8988T (cell line): ENCODE results near the gene GPX5.
"Not testable (repeated sequence)": the region's sequence is repeated elsewhere in the genome, so short reads cannot be mapped to it uniquely, and the experiment has no call there.

ENCODE experiments used
- DNase-seq: peaks from one replicate; pipeline ENCODE4 v3.0.0; 2011

The GPX5 gene

GRCh38 chr6:28525496-28526039 lies at the start of gene GPX5:
Gene GPX5 (plus strand): TSS chr6:28525881. CDS start chr6:28526014, 133 bp downstream.
- DNase-seq: no peak

GRCh38 chr6:28478518-28478917 lies 47.2 kb upstream of the GPX5 start:
- DNase-seq: no peak

GRCh38 chr6:28480253-28480932 lies 45.3 kb upstream of the GPX5 start:
- no peak for DNase-seq

GRCh38 chr6:28485482-28485881 lies 40.2 kb upstream of the GPX5 start:
- DNase-seq: no peak

- DNase-seq: no peak
Measured at GRCh38 chr6:28486533-28486932, 39.1 kb upstream of the GPX5 start.

- no peak for DNase-seq
Measured at GRCh38 chr6:28486988-28487742, 38.5 kb upstream of the GPX5 start.

- DNase-seq: no peak
Measured at GRCh38 chr6:28488916-28489365, 36.7 kb upstream of the GPX5 start.

- DNase-seq: peak; percentile 59
Measured at GRCh38 chr6:28489366-28490204, 36.1 kb upstream of the GPX5 start.

GRCh38 chr6:28490205-28490890 lies 35.3 kb upstream of the GPX5 start:
- DNase-seq: no peak

GRCh38 chr6:28491984-28492317 lies 33.7 kb upstream of the GPX5 start:
- no peak for DNase-seq

- DNase-seq: no peak
Measured at GRCh38 chr6:28496099-28496779, 29.4 kb upstream of the GPX5 start.

GRCh38 chr6:28497306-28497705 lies 28.4 kb upstream of the GPX5 start:
- no peak for DNase-seq

- no peak for DNase-seq
Measured at GRCh38 chr6:28497893-28498292, 27.8 kb upstream of the GPX5 start.

- DNase-seq: no peak
Measured at GRCh38 chr6:28501259-28501658, 24.4 kb upstream of the GPX5 start.

GRCh38 chr6:28502136-28502535 lies 23.5 kb upstream of the GPX5 start:
- not testable (repeated sequence) for DNase-seq

- not testable (repeated sequence) for DNase-seq
Measured at GRCh38 chr6:28502709-28503305, 22.9 kb upstream of the GPX5 start.

GRCh38 chr6:28505733-28506132 lies 19.9 kb upstream of the GPX5 start:
- DNase-seq: no peak

GRCh38 chr6:28506807-28507475 lies 18.7 kb upstream of the GPX5 start:
- no peak for DNase-seq

GRCh38 chr6:28511628-28512300 lies 13.9 kb upstream of the GPX5 start:
- DNase-seq: no peak

- DNase-seq: not testable (repeated sequence)
Measured at GRCh38 chr6:28512387-28512786, 13.3 kb upstream of the GPX5 start.
